Measurements from ENCODE around the gene KRT1. TPM values are rescaled to one million over a fixed set of nuclear protein-coding genes. Genes with fewer than 3 reads are reported as not detected.

Gene KRT1
- polyA plus RNA-seq, 1 of the 3 experiments (the other 2 are of a cell fraction) = not detected

DNA sequence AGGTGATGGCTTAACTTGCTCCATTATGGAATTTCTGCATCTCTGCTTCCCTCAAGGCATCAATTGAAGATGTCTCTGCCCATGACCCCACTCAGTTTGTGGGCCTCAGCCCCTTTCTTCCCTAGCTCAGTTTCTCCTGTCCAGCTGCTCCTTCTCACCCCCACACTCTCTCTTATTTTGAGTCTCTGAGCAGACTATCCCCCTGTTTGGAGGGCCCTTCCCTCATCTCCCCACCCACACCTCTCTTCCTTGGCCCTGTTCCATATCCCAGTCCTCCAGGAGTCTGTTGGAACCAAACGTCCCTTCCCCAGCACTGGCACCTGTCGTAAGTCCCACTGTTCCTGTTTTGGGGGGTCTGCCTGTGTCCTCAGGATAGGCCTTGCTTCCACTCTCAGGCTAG lies 8.3 kb upstream of the KRT1 start (continued):
- TF ChIP-seq, protein P1, sequence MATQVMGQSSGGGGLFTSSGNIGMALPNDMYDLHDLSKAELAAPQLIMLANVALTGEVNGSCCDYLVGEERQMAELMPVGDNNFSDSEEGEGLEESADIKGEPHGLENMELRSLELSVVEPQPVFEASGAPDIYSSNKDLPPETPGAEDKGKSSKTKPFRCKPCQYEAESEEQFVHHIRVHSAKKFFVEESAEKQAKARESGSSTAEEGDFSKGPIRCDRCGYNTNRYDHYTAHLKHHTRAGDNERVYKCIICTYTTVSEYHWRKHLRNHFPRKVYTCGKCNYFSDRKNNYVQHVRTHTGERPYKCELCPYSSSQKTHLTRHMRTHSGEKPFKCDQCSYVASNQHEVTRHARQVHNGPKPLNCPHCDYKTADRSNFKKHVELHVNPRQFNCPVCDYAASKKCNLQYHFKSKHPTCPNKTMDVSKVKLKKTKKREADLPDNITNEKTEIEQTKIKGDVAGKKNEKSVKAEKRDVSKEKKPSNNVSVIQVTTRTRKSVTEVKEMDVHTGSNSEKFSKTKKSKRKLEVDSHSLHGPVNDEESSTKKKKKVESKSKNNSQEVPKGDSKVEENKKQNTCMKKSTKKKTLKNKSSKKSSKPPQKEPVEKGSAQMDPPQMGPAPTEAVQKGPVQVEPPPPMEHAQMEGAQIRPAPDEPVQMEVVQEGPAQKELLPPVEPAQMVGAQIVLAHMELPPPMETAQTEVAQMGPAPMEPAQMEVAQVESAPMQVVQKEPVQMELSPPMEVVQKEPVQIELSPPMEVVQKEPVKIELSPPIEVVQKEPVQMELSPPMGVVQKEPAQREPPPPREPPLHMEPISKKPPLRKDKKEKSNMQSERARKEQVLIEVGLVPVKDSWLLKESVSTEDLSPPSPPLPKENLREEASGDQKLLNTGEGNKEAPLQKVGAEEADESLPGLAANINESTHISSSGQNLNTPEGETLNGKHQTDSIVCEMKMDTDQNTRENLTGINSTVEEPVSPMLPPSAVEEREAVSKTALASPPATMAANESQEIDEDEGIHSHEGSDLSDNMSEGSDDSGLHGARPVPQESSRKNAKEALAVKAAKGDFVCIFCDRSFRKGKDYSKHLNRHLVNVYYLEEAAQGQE (IDR thresholded peaks at IDR 0.05; ENCODE audit: low read depth, low read length) = no peak
- TF ChIP-seq GATA2 (CRISPR knock-in tag; IDR thresholded peaks at IDR 0.05) = no peak
- TF ChIP-seq ELF1 (IDR thresholded peaks at IDR 0.05) = no peak
- no peak for TF ChIP-seq RFX5 (IDR thresholded peaks at IDR 0.05; ENCODE audit: low read length)
- TF ChIP-seq RAD21 (IDR thresholded peaks at IDR 0.05; ENCODE audit: low read length) = no peak
- no peak for TF ChIP-seq FOXM1 (IDR thresholded peaks at IDR 0.05; ENCODE audit: low read depth)

DNA sequence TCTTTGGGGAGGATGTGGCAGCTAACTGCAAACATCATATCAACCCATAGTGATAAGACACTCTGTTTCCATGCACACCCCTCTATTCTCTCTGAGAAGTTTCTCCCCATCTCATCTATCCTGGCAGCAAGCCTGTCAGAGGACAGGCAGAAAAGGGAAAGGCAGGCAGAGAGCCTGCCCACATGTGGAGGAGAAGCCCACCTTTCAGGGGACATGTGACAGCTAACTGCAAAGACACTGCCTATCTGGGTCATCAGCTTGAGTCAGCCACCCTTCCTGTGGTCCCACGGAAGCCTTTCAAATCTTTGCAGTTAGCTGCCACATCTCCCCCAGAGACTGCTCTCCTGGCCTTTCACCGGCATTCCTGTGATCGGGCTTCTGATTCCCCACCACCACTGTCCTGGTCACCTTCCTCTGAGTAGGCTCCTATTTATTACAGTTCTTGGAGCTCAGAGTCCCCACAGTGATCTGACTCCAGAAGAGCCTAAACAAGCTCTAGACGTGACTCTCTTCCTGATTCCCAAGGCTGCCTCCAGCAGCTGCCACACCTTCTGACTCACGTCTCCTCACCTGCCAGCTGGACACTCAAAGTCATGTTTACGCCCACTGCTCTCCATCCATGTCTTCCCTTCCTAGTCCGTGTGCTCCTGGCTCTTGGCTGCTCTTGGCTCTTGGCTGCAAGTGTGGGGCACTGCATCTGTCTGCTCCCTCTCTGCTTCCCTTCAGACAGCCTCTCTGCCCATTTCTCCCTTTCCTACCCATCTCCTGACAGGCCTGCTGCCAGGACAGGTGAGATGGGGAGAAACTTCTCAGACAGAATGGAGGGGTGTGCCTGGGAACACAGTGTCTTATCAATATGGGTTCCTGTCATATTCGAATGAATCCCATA lies 7.5 kb upstream of the KRT1 start:
- no peaks in the 10 kb centered on the region for H3K9me2 ChIP-seq
- H4K20me1 ChIP-seq (ENCODE audit: insufficient read depth) = no peaks in the 10 kb centered on the region
- H3K79me2 ChIP-seq (ENCODE audit: insufficient read depth) = no peaks in the 10 kb centered on the region
- no peak for DNase-seq
- H3K4me2 ChIP-seq = no peak overlapping the region
- no peaks in the 10 kb centered on the region for H3K9me3 ChIP-seq
- ChIA-PET CTCF (interaction anchor here (1.0 kb wide), 1 partner anchor 178 kb away, joined by 4 read pairs; no protein-coding TSS in a partner anchor), POLR2A (no interaction called here)
- no peak for TF ChIP-seq FOXM1 (IDR thresholded peaks at IDR 0.05; ENCODE audit: low read depth)
- TF ChIP-seq RXRA (IDR thresholded peaks at IDR 0.05; ENCODE audit: borderline replicate concordance, low read depth) = no peak
- TF ChIP-seq EP300 (IDR thresholded peaks at IDR 0.05; ENCODE audit: borderline replicate concordance in 1 of 2, low read depth in 1 of 2, low read length in 1 of 2) = no peak
- no peak for TF ChIP-seq MXI1 (IDR thresholded peaks at IDR 0.05; ENCODE audit: low read depth, low read length)
- TF ChIP-seq TEAD4 (IDR thresholded peaks at IDR 0.05; ENCODE audit: borderline replicate concordance, insufficient read depth) = no peak
- TF ChIP-seq FOSL2 (IDR thresholded peaks at IDR 0.05; ENCODE audit: borderline replicate concordance, low read depth) = no peak
- TF ChIP-seq JUND (IDR thresholded peaks at IDR 0.05) = no peak
- no peak for TF ChIP-seq YY1 (IDR thresholded peaks at IDR 0.05; ENCODE audit: low read depth)
- no peak for TF ChIP-seq NFIC (IDR thresholded peaks at IDR 0.05; ENCODE audit: borderline replicate concordance)
- H3K27me3 ChIP-seq (ENCODE audit: insufficient read depth) = peaks cover 66% of the 10 kb centered on the region
- no peaks in the 10 kb centered on the region for H3K36me3 ChIP-seq (replicated peaks in 1 of 2; ENCODE audit: control insufficient read depth in 1 of 2, insufficient read depth in 2 of 2, low read length in 1 of 2)
- H3K4me1 ChIP-seq (ENCODE audit: control insufficient read depth in 1 of 2, insufficient read depth in 2 of 2, low read depth in 1 of 2, low read length in 1 of 2) = peaks cover 0 to 13% of the 10 kb centered on the region in 2 experiments; a peak in 1 of 4 replicates
- H3F3A ChIP-seq (replicated peaks; ENCODE audit: insufficient read depth) = no peaks in the 10 kb centered on the region
- 21% methylated on average over 8 of the region's 8 CpGs for WGBS (ENCODE audit: low lambda C conversion rate)
- no peak overlapping the region for H3K9ac ChIP-seq
- no peak overlapping the region for H3K27ac ChIP-seq (ENCODE audit: low read depth in 2 of 2, low read length in 1 of 2)
- no peak overlapping the region for H2AFZ ChIP-seq (ENCODE audit: low read depth)
- no peak overlapping the region for H3K4me3 ChIP-seq (ENCODE audit: low read depth in 2 of 2, low read length in 1 of 2)
